NB4 (cell line): ENCODE results near the gene STK32C.

ENCODE experiments used
- DNase-seq: peaks from one replicate; pipeline ENCODE4 v3.0.0; 2010; ENCODE audit warnings: low read depth
- H3K4me3 ChIP-seq: one replicate; pipeline ENCODE4 v1.5.1; 2011; ENCODE audit warnings: mild to moderate bottlenecking, low read depth, low read length, moderate library complexity
- MYC ChIP-seq: IDR thresholded peaks from 2 replicates; pipeline ENCODE4 v1.6.1; 2011; ENCODE audit warnings: low read depth, low read length
- POLR2A ChIP-seq: IDR thresholded peaks from 2 replicates; pipeline ENCODE4 v1.6.1; 2011; ENCODE audit warnings: mild to moderate bottlenecking; ENCODE audit not compliant: insufficient read length; ENCODE audit errors: extremely low read depth
- TF ChIP-seq, protein P1 (sequence below): IDR thresholded peaks from 2 replicates; pipeline ENCODE4 v1.6.1; 2011; ENCODE audit warnings: low read depth, low read length
- TF ChIP-seq, protein P2 (sequence below): IDR thresholded peaks from one replicate; pipeline ENCODE4 v1.5.1; 2012; ENCODE audit warnings: low read depth, low read length

The STK32C gene

DNA sequence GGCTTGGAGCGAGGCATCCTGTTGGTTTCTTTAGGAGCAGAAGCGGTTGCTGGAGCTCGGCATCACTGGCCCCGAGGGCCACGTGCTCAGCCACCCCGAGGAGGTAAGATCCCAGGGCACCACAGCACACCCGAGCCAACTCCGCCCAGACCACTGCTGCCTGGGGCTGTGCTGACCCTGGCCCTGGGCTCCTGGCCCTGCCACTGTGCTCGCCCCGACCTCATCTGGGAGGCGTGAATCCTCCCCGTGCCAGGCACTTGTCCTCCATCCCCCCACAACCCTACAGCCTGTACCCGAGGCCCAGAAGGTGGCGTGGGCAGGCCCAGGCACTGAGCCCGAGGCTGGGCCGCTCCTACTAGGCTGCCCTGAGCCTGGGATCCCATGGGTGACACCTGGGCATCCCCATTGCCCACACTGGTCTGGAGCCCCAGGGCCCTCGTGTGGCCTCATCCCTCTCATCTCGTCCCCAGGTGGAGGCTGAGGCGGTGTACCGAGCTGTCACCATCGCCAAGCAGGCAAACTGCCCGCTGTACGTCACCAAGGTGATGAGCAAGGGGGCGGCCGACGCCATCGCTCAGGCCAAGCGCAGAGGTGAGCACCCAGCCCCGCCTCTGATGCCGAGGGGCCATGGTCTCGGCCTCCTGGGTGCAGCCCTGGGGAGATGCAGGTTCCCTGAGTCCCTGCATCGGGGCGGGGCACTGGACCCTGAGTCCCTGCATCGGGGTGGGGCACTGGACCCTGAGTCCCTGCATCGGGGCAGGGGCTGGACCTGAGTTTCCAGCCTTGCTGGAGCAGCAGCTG lies 109.2 kb downstream of the STK32C start:
- H3K4me3 ChIP-seq, result no peak overlapping the region
- TF ChIP-seq, protein P1, sequence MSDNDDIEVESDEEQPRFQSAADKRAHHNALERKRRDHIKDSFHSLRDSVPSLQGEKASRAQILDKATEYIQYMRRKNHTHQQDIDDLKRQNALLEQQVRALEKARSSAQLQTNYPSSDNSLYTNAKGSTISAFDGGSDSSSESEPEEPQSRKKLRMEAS, result no peak
- TF ChIP-seq MYC, result no peak
- TF ChIP-seq, protein P2, sequence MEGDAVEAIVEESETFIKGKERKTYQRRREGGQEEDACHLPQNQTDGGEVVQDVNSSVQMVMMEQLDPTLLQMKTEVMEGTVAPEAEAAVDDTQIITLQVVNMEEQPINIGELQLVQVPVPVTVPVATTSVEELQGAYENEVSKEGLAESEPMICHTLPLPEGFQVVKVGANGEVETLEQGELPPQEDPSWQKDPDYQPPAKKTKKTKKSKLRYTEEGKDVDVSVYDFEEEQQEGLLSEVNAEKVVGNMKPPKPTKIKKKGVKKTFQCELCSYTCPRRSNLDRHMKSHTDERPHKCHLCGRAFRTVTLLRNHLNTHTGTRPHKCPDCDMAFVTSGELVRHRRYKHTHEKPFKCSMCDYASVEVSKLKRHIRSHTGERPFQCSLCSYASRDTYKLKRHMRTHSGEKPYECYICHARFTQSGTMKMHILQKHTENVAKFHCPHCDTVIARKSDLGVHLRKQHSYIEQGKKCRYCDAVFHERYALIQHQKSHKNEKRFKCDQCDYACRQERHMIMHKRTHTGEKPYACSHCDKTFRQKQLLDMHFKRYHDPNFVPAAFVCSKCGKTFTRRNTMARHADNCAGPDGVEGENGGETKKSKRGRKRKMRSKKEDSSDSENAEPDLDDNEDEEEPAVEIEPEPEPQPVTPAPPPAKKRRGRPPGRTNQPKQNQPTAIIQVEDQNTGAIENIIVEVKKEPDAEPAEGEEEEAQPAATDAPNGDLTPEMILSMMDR, result no peak
- TF ChIP-seq POLR2A, result no peak
- DNase-seq, result no peak

- H3K4me3 ChIP-seq, result no peak overlapping the region
- no peak for DNase-seq
- no peak for TF ChIP-seq MYC
- TF ChIP-seq, protein P1, result no peak
- no peak for TF ChIP-seq POLR2A
- TF ChIP-seq, protein P2, result no peak
These were observed 109.7 kb downstream of the STK32C start for GRCh38 chr10:132198068-132198370.

DNA sequence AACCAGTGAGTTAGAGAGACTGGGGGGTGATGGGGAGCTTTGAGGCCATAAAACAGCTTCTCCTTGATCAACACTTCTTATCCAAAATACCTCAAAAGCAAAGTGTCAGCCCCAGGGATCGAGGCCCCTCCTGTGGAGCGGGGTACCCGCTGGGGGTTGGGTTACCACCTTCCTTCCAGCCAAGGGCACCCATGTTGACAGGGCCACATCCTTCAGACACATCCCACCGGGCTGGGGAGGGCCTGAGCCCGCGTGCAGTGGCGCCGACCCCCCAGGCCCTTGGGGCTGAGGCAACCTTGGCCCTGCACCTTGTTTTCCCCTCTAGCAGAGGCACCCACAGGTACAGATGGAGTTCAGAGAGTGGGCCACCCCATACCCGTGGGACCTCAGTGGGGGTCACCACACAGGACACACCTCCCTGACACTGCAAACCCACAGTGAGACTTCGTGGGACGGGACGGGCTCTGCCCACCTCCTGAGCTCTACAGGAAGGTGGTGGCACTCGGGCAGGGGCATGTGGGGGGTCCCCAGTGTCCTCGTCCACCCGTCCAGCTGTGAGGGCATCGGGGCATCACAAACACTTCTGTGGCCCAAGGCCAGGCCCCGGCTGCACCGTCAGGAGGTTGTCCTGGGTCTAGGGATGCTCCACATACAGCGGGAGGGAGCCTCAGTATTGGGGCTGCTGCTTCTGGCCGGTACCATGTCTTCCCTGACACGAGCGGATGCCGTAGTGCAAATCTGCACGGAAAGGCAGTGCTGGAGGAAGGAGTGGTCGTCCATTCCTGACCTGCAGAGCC lies 110.3 kb downstream of the STK32C start:
- no peak for DNase-seq
- no peak for TF ChIP-seq POLR2A
- no peak for TF ChIP-seq MYC
- TF ChIP-seq, protein P1, result no peak

DNA sequence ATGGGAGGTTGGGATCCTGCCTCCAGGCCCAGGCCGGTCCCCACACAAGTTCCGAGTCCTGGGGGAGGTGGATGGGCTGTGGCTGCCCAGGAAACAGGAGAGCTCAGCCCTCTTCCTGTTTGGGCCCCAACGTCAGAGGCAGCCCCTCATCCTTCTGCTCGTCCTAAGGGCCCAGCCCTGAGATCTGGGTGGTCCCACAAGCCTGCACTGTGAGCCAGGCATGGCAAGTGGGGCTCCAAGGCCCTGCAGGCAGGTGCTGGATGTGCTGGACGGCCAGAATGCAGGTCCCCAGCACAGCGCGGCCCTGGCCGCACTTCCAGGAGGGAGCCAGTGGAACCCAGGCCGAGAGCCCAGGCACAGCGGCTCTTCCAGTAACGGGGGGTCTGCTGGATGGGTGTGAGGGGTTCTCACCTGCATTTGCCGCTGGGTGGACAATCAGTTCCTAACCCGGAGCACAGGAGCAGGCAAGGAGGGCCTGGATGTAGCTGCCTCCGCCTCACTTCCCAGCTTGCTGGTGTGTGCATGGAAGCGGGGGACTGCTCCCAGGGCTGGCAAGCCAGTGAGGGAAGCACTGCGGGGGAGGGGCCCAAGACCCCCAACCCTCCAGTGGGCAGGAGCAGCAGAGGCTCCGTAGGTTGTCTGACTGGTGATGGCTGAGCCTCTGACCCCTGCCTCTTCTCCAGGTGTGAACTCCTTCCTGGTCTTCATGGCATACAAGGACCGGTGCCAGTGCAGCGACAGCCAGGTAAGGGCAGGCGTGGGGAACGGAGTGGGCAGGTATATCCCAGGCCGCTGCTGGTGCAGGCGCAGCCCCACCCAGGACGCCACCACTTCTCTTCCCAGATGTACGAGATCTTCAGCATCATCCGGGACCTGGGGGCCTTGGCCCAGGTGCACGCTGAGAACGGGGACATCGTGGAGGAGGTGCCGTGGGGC lies 111.3 kb downstream of the STK32C start:
- TF ChIP-seq MYC (no peak), POLR2A (no peak)
- TF ChIP-seq, protein P1, result no peak
- TF ChIP-seq, protein P2, result no peak
- no peak for DNase-seq
- H3K4me3 ChIP-seq, result no peak overlapping the region

More for the DNA sequence above, 110.3 kb downstream of the STK32C start:
- H3K4me3 ChIP-seq, result no peak overlapping the region

GRCh38 chr10:132195366-132196075 lies 112.2 kb downstream of the STK32C start:
- no peak for TF ChIP-seq MYC
- TF ChIP-seq, protein P1, result no peak
- TF ChIP-seq, protein P2, result no peak
- TF ChIP-seq POLR2A, result no peak
- no peak overlapping the region for H3K4me3 ChIP-seq
- no peak for DNase-seq
